ENCODE results near the gene TGM2.
"Not testable (repeated sequence)": the region's sequence is repeated elsewhere in the genome, so short reads cannot be mapped to it uniquely, and the experiment has no call there.

TGM2 gene

GRCh38 chr20:38112261-38112929 lies 52.7 kb downstream of the TGM2 start:
- no peak for DNase-seq

DNA sequence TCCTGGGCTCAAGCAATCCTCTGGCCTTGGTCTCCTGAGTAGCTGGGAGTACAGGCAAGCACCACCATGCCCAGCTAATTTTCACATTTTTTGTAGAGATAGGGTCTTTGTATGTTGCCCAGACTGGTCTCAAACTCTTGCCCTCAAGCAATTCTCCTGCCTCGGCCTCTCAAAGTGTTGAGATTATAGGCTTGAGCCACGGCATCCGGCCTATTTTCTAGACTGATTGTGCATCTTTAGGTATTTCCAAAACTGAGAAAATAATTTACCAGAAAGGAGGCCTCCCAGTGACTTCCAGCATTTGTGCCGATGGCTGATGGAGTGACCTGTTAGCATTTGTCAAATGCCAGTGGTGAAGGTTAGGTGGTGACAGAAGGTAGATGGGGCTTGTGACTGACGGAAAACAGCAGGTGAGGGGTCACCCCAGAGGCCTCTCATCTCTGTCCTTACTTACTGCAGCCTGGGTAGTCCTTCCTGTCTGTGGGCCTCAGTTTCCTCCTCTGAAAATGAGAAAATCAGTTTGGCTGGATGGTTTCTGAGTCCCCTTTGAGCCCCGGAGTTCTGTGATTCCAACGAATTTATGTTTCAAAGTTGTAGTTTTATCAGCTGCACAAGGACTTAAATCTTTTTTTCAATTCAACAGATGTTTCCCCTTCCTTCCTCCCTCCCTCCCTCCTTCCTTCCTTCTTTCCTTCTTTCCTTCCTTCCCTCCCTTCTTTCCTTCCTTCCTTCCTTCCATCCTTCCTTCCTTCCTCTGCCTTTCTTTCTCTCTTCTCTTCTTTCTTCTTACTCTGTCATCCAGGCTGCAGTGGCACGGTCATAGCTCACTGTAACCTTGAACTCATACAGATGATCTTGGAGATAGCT lies 53.5 kb downstream of the TGM2 start:
- DNase-seq = no peak

GRCh38 chr20:38110525-38111178 lies 54.4 kb downstream of the TGM2 start:
- no peak for DNase-seq

GRCh38 chr20:38109591-38110524 lies 55.2 kb downstream of the TGM2 start:
- DNase-seq = no peak

DNA sequence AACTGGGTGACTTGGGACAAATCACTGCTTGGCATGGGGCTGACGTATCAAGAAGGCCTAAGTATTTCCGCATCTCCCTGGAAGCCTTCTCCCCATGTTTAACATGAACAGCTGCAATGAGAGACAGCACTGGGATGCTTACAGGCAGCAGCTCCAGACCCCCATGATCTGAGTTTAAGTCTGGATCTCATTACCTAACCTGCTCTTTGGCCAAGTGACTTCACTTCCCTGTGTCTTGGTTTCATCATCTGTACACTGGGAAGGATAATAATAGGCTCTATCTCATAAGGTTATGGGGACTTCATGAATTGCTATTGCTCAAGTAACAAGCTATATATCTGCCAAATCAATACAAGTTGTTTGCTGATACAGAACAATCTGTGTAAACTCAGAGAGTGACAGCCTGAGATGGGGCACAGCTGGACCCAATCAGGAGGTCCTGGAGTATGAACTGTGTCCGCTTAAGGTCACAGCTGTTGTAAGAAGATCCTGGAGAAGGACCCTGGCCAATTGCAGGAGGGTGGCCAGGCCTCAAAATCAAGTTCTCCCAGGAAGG lies 56.0 kb downstream of the TGM2 start:
- DNase-seq = no peak

DNA sequence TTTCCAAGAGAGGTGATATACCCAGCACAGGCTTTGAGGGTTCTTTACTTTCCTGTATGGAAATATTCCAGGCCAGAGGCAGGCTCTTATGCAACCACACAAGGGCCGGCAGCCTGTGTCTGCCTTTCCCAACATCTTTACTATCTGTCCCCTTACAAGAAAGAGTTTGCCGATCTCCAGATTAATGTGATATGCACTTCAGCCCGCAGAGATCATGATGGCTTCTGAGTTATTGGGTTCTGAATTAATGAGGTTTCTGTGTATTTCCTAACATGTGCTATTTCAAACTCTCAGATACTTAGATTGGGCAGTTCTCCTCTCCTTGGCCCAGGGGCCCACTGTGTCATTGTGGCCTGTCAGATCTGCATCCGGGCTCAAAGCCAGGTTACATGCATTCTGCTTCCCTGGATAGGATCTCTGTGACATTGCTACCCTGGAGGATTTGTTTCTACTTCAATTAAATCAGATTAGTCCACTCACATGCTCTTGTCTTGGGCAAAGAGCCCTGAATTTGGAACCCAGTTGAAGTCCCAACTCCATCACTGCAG lies 56.6 kb downstream of the TGM2 start:
- no peak for DNase-seq

DNA sequence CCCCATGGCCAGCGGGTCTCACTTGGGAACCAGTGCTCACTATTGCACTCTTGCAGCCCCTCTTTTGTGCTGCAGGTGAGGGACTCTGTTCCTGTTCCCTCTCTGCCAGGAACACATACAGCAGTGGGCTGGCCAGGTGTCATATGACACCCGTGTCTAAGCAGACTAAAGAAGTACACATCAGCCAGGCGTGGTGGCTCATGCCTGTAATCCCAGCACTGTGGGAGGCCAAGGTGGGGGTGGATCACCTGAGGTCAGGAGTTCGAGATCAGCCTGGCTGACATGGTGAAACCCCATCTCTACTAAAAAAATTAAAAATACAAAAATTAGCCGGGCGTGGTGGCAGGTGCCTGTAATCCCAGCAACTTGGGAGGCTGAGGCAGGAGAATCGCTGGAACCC lies 57.2 kb downstream of the TGM2 start:
- DNase-seq = not testable (repeated sequence)

GRCh38 chr20:38107386-38107785 lies 57.7 kb downstream of the TGM2 start:
- DNase-seq = not testable (repeated sequence)

DNA sequence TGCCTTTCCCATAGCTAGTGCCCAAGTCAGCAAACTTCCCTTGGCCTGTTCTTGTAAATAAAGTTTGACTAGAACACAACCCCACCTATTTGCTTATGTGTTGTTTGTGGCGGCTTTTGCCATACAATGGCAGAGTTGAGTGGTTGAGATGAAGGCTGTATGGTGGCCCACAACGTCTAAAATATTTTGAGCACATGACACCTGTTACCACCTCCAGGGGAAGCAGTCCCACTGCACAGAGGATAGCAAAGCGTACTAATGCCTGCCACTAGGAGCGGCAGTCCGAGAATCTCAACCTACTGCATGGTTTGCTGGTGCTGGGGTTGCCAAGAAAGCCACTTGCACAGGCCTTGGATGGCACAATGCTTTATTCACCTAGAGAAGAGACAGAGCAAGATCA lies 58.6 kb downstream of the TGM2 start:
- no peak for DNase-seq

DNA sequence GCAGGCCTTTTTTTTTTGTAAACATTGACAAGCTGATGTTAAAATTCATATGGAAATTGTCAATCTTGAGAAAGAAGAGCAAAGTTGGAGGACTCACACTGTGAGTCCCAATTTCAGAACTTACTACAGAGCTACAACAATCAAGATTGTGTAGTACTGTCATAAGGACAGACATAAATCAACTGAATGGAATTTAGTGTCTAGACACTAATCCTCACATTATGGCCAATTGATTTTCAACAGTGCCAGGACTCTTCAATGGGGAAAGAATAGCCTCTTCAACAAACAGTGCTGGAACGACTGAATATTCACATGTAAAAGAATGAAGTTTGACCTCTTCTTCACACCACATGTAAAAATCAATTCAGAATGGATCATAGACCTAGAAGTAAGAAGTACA lies 60.8 kb downstream of the TGM2 start:
- no peak for DNase-seq

- DNase-seq = not testable (repeated sequence)
Observed at GRCh38 chr20:38102206-38102605, 62.9 kb downstream of the TGM2 start.

GRCh38 chr20:38098952-38099351 lies 66.1 kb downstream of the TGM2 start:
- DNase-seq = no peak

GRCh38 chr20:38095017-38095686 lies 69.9 kb downstream of the TGM2 start:
- DNase-seq = no peak

- DNase-seq = no peak
Observed at GRCh38 chr20:38094373-38094891, 70.6 kb downstream of the TGM2 start.

- no peak for DNase-seq
Observed at GRCh38 chr20:38093641-38094077, 71.4 kb downstream of the TGM2 start.

DNA sequence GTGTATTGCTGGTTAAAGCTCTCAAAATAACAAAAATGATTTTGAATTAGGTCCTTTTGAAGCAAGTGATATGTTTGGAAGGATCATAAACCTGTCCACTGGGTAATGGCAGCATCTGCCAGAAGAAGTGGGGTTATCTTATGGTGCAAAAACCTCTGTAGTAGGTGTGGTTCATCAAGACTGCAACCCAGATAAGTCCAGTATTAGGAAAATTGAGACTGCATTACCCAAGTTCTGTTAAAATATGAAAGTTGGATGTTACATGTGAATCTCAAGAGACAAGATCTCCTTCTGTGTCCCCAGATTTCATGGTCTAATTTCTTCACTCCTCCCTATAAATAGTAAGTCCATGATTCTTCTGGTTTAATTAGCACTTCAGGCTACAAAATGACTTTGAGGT lies 72.2 kb downstream of the TGM2 start:
- DNase-seq = no peak

DNA sequence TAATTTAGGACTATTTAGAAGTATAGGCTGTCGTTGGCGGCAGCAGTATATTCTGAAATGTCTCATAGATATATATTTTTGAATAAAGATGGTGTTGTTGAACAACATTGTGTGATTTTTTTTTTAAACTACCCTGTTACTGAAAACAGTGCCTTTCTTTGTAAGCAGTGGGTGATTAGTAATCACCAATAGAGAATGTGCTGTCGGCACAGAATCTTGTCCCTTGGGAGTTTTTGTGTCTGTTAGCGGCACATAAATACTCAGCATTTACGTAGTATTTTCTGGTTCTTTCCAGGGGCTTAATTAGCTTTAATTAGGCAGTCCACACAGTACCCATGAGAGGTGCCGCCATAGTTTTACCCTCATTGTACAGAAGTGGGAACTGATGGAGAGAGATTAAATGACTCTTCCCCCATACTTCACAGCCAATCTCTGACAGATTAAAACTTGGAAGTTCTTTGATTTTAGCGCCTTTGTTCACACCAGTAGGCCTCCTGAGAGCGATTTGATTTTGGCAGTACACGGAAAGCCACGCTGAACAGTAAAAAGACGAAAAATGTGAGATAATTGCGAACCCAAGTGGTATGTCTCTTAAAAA lies 72.7 kb downstream of the TGM2 start:
- DNase-seq = no peak

GRCh38 chr20:38091441-38092216 lies 73.4 kb downstream of the TGM2 start:
- DNase-seq = no peak

DNA sequence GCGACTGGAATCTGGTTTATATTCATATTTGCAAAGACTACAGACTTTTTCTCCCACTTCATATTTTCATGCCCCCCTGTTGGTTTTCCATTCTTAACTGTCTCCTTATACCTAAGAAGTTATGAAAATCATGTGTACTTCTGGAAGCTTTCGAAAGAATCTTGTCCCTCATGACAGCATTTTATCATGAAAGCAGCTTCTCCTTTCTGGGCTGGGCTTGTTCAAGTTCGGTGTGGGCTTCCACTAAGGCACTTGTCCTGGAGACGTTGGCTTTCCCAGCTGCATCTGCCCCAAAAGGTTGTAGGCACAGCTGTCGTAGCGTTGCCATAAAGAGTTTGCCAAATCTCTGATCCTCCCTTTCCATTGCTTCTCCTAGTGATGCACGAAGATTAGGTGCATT lies 75.0 kb downstream of the TGM2 start:
- no peak for DNase-seq

DNA sequence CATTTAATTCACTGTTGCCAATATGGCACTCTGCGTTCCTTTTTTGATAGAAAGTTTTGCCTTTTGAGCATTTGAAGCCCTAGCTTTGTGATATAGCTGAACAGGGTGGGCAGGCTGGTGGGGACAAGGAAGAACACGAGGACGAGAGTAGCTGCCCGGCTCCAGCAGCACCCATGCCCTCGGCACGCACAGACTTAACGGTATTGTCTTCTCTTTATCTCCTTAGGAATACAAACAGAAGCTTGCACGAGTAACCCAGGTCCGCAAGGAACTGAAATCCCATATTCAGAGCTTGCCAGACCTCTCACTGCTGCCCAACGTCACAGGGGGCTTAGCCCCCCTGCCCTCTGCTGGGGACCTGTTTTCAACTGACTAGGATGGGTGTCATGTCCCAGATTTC lies 75.6 kb downstream of the TGM2 start:
- DNase-seq = no peak
